Parathyroid adenoma (tissue), 2 donors: ENCODE measurements around the gene SUPT4H1.
A peak's percentile ranks its signal among the peaks of the same experiment; 100 is the strongest.

Source experiments
- H2AFZ ChIP-seq: fragments of 300-600 bp; sonication (generic); one replicate; pipeline ENCODE4 v1.7.0; 2017; ENCODE audit warnings: antibody characterized with exemption, mild to moderate bottlenecking
- H3K27ac ChIP-seq: fragments of 300-600 bp; sonication (generic); one replicate; pipeline ENCODE4 v1.7.0; 2017
- H3K27me3 ChIP-seq: fragments of 300-600 bp; sonication (generic); one replicate; pipeline ENCODE4 v1.7.0; 2017; ENCODE audit warnings: low read length; ENCODE audit not compliant: control insufficient read depth, insufficient read depth
- H3K36me3 ChIP-seq: fragments of 300-600 bp; sonication (generic); one replicate; pipeline ENCODE4 v1.7.0; 2017; ENCODE audit warnings: low read length; ENCODE audit not compliant: control insufficient read depth, insufficient read depth
- H3K4me1 ChIP-seq: fragments of 300-600 bp; sonication (generic); one replicate; pipeline ENCODE4 v1.7.0; 2017; ENCODE audit warnings: control low read depth
- H3K4me2 ChIP-seq: fragments of 300-600 bp; sonication (generic); one replicate; pipeline ENCODE4 v1.7.0; 2017; ENCODE audit warnings: low read length
- H3K4me3 ChIP-seq: fragments of 300-600 bp; sonication (generic); one replicate; pipeline ENCODE4 v1.7.0; 2017; ENCODE audit warnings: low read depth, low read length
- H3K79me2 ChIP-seq: fragments of 300-600 bp; sonication (generic); one replicate; pipeline ENCODE4 v1.7.0; 2017; ENCODE audit warnings: control low read depth
- H3K9ac ChIP-seq: fragments of 300-600 bp; sonication (generic); one replicate; pipeline ENCODE4 v1.7.0; 2017; ENCODE audit warnings: mild to moderate bottlenecking
- H3K9me3 ChIP-seq: fragments of 300-600 bp; sonication (generic); one replicate; pipeline ENCODE4 v1.7.0; 2017; ENCODE audit warnings: low read length; ENCODE audit not compliant: control insufficient read depth
- CTCF ChIP-seq: fragments of 300-600 bp; sonication (generic); IDR thresholded peaks from one replicate; pipeline ENCODE4 v1.7.0; 2017; ENCODE audit warnings: antibody characterized with exemption, mild to moderate bottlenecking
- donor health status: primary hyperparathyroidism.

The SUPT4H1 gene

GRCh38 chr17:58303971-58304749 lies 47.8 kb downstream of the SUPT4H1 start:
- H3K79me2 ChIP-seq, result no peaks in the 10 kb centered on the region
- H3K9ac ChIP-seq, result no peak overlapping the region
- H3K4me3 ChIP-seq, result no peak overlapping the region
- H3K27me3 ChIP-seq, result no peaks in the 10 kb centered on the region
- no peak overlapping the region for H2AFZ ChIP-seq
- H3K36me3 ChIP-seq, result no peaks in the 10 kb centered on the region
- H3K27ac ChIP-seq, result no peak overlapping the region
- H3K4me2 ChIP-seq, result no peak overlapping the region
- no peaks in the 10 kb centered on the region for H3K9me3 ChIP-seq
- H3K4me1 ChIP-seq, result no peaks in the 10 kb centered on the region
- TF ChIP-seq CTCF, result peak; percentile 79

GRCh38 chr17:58302919-58303585 lies 48.9 kb downstream of the SUPT4H1 start:
- no peak overlapping the region for H3K27ac ChIP-seq
- no peaks in the 10 kb centered on the region for H3K4me1 ChIP-seq
- H3K9me3 ChIP-seq, result no peaks in the 10 kb centered on the region
- H3K4me3 ChIP-seq, result no peak overlapping the region
- H2AFZ ChIP-seq, result no peak overlapping the region
- no peak overlapping the region for H3K4me2 ChIP-seq
- no peaks in the 10 kb centered on the region for H3K36me3 ChIP-seq
- no peak for TF ChIP-seq CTCF
- H3K79me2 ChIP-seq, result no peaks in the 10 kb centered on the region
- H3K9ac ChIP-seq, result no peak overlapping the region
- no peaks in the 10 kb centered on the region for H3K27me3 ChIP-seq

GRCh38 chr17:58302171-58302918 lies 49.7 kb downstream of the SUPT4H1 start:
- no peak overlapping the region for H3K9ac ChIP-seq
- TF ChIP-seq CTCF, result no peak

GRCh38 chr17:58301504-58302150 lies 50.4 kb downstream of the SUPT4H1 start:
- H3K36me3 ChIP-seq, result no peaks in the 10 kb centered on the region

More at GRCh38 chr17:58302171-58302918, 49.7 kb downstream of the SUPT4H1 start:
- H2AFZ ChIP-seq, result no peak overlapping the region
- H3K36me3 ChIP-seq, result no peaks in the 10 kb centered on the region
- no peaks in the 10 kb centered on the region for H3K79me2 ChIP-seq
- H3K4me2 ChIP-seq, result no peak overlapping the region
- no peak overlapping the region for H3K27ac ChIP-seq
- H3K4me3 ChIP-seq, result no peak overlapping the region
- H3K4me1 ChIP-seq, result no peaks in the 10 kb centered on the region
- H3K9me3 ChIP-seq, result no peaks in the 10 kb centered on the region
- no peaks in the 10 kb centered on the region for H3K27me3 ChIP-seq

More at GRCh38 chr17:58301504-58302150, 50.4 kb downstream of the SUPT4H1 start:
- no peak overlapping the region for H3K27ac ChIP-seq
- no peak overlapping the region for H3K9ac ChIP-seq
- no peak overlapping the region for H3K4me3 ChIP-seq
- no peak overlapping the region for H3K4me2 ChIP-seq
- no peak overlapping the region for H2AFZ ChIP-seq
- TF ChIP-seq CTCF, result no peak
- H3K27me3 ChIP-seq, result no peaks in the 10 kb centered on the region
- no peaks in the 10 kb centered on the region for H3K9me3 ChIP-seq
- no peaks in the 10 kb centered on the region for H3K79me2 ChIP-seq
- no peaks in the 10 kb centered on the region for H3K4me1 ChIP-seq
